GM23338 (cell line): ENCODE measurements around the gene RBM8A. TPM values are rescaled to one million over a fixed set of nuclear protein-coding genes. Genes with fewer than 3 reads are reported as not detected.

Source experiments
- ATAC-seq: fragments of 200-7000 bp; cut with Tn5 transposase; 3 replicates; pipeline ENCODE4 v1.9.1; 2020
- DNase-seq: peaks from one replicate; pipeline ENCODE4 v3.0.0-alpha.2; 2015; ENCODE audit warnings: low spot score
- H2AFZ ChIP-seq: fragments of 200-600 bp; sonication (generic); 2 replicates; pipeline ENCODE4 v1.8.0; 2016; ENCODE audit warnings: antibody characterized with exemption, mild to moderate bottlenecking, moderate library complexity
- H3F3A ChIP-seq: fragments of 200-600 bp; sonication (generic); replicated peaks from 2 replicates; pipeline ENCODE4 v1.8.0; 2017; ENCODE audit warnings: antibody characterized with exemption, mixed run types, low read depth
- H3K27ac ChIP-seq: fragments of 200-600 bp; sonication (generic); 2 replicates; pipeline ENCODE4 v1.6.1; 2016; ENCODE audit warnings: low read depth
- H3K27me3 ChIP-seq: fragments of 200-600 bp; sonication (generic); 2 replicates; pipeline ENCODE4 v1.8.0; 2016; ENCODE audit warnings: mild to moderate bottlenecking, mixed run types, moderate library complexity; ENCODE audit not compliant: insufficient read depth
- H3K36me3 ChIP-seq: fragments of 200-600 bp; sonication (generic); 2 replicates; pipeline ENCODE4 v1.8.0; 2016; ENCODE audit warnings: mild to moderate bottlenecking; ENCODE audit not compliant: insufficient read depth
- H3K4me1 ChIP-seq: fragments of 200-600 bp; sonication (generic); 2 replicates; pipeline ENCODE4 v1.8.0; 2016; ENCODE audit warnings: mild to moderate bottlenecking, moderate library complexity; ENCODE audit not compliant: insufficient read depth
- H3K4me2 ChIP-seq: fragments of 200-600 bp; sonication (generic); 2 replicates; pipeline ENCODE4 v1.7.1; 2017; ENCODE audit warnings: mixed run types
- H3K4me3 ChIP-seq: fragments of 200-600 bp; sonication (generic); 2 replicates; pipeline ENCODE4 v1.6.1; 2016; ENCODE audit warnings: mixed run types
- H3K79me2 ChIP-seq: fragments of 200-600 bp; sonication (generic); replicated peaks from 2 replicates; pipeline ENCODE4 v1.8.0; 2017; ENCODE audit warnings: mild to moderate bottlenecking; ENCODE audit not compliant: insufficient read depth
- H3K9me2 ChIP-seq: fragments of 200-600 bp; sonication (generic); 2 replicates; pipeline ENCODE4 v1.8.0; 2017; ENCODE audit not compliant: insufficient read depth
- H4K20me1 ChIP-seq: fragments of 200-600 bp; sonication (generic); replicated peaks from 2 replicates; pipeline ENCODE4 v1.8.0; 2017; ENCODE audit warnings: mild to moderate bottlenecking; ENCODE audit not compliant: insufficient read depth
- H3K27ac Mint-ChIP-seq: 2 replicates; pipeline ENCODE4 v1.8.0; 2020; ENCODE audit warnings: inconsistent platforms, mild to moderate bottlenecking, moderate library complexity, mixed read lengths
- H3K27me3 Mint-ChIP-seq: 3 replicates; pipeline ENCODE4 v1.8.0; 2022; ENCODE audit warnings: low read depth, mild to moderate bottlenecking, moderate library complexity, mixed read lengths, inconsistent platforms; ENCODE audit not compliant: insufficient read depth, poor library complexity
- H3K36me3 Mint-ChIP-seq: 3 replicates; pipeline ENCODE4 v1.8.0; 2021; ENCODE audit warnings: low read depth, mild to moderate bottlenecking, inconsistent platforms, moderate library complexity, mixed read lengths
- H3K4me1 Mint-ChIP-seq: 3 replicates; pipeline ENCODE4 v1.8.0; 2020; ENCODE audit warnings: mild to moderate bottlenecking, inconsistent platforms, mixed read lengths
- H3K4me3 Mint-ChIP-seq: 3 replicates; pipeline ENCODE4 v1.8.0; 2021; ENCODE audit warnings: moderate library complexity, mild to moderate bottlenecking, inconsistent platforms, mixed read lengths
- H3K9me3 Mint-ChIP-seq: 3 replicates; pipeline ENCODE4 v1.8.0; 2020; ENCODE audit warnings: moderate library complexity, mild to moderate bottlenecking, inconsistent platforms, mixed read lengths
- CTCF ChIP-seq, 2 experiments: fragments of 200-600 bp in 1 of 2; sonication (generic) in 1 of 2; conservative IDR thresholded peaks; 2 replicates each; pipeline versions ENCODE4 v1.5.1 to v1.6.1; 2016 to 2017; ENCODE audit warnings: antibody characterized with exemption in 2 of 2, low read depth in 2 of 2, mild to moderate bottlenecking in 2 of 2, moderate library complexity in 1 of 2
- EZH2 ChIP-seq: fragments of 200-600 bp; sonication (generic); IDR thresholded peaks from one replicate; pipeline ENCODE4 v1.8.0; 2017; ENCODE audit warnings: antibody characterized with exemption, mild to moderate bottlenecking, low read depth; ENCODE audit not compliant: unreplicated experiment
- EZH2phosphoT487 ChIP-seq: fragments of 200-600 bp; sonication (generic); IDR thresholded peaks from one replicate; pipeline ENCODE4 v1.8.1; 2018; ENCODE audit warnings: antibody characterized with exemption; ENCODE audit not compliant: unreplicated experiment
- ZNF114 ChIP-seq: fragments of 250-450 bp; sonication (Bioruptor Pico); IDR thresholded peaks from 2 replicates; pipeline ENCODE4 v1.5.0; 2020; ENCODE audit warnings: mild to moderate bottlenecking, moderate library complexity
- ZNF331 ChIP-seq: fragments of 250-450 bp; sonication (Bioruptor Pico); IDR thresholded peaks from 2 replicates; pipeline ENCODE4 v1.5.0; 2020; ENCODE audit warnings: low read depth, mild to moderate bottlenecking, moderate library complexity
- polyA plus RNA-seq: library from polyadenylated mRNA; unstranded; fragments of >200 nt; fragmentation: Nextera tagmentation; extraction: Ambion mirVana; gene quantifications from 2 replicates; pipeline ENCODE4 v1.2.1, GENCODE V29; 2016
- total RNA-seq: library from RNA; depleted of rRNA; stranded (reverse); fragments of >200 nt; shearing (Covaris generic); gene quantifications from 2 replicates; pipeline ENCODE4 v1.2.3, GENCODE V29; 2014

Gene RBM8A
- total and polyA plus RNA-seq, 2 experiments from 2014 or later, result 170 to 312 TPM

GRCh38 chr1:145892486-145893087 is 34.7 kb downstream of the RBM8A start:
- H3K36me3 ChIP-seq, result no peaks in the 10 kb centered on the region
- Mint-ChIP-seq H3K27ac (peak overlapping the region; percentile 92), H3K27me3 (peaks cover 10% of the 10 kb centered on the region), H3K4me1 (peaks cover 12% of the 10 kb centered on the region; the same call in 2 of the 3 replicates), H3K9me3 (no peaks in the 10 kb centered on the region), H3K4me3 (peak overlapping the region; percentile 68), H3K36me3 (no peaks in the 10 kb centered on the region)
- DNase-seq, result no peak
- peaks cover 7% of the 10 kb centered on the region; the same call in 1 of the 2 replicates for H3K4me1 ChIP-seq
- H2AFZ ChIP-seq, result peak overlapping the region; percentile 61
- H3K79me2 ChIP-seq, result no peaks in the 10 kb centered on the region
- no peak for TF ChIP-seq EZH2phosphoT487
- peak; percentile 26 for TF ChIP-seq EZH2
- no peaks in the 10 kb centered on the region for H3F3A ChIP-seq
- ATAC-seq, result peak; percentile 27
- peak overlapping the region; percentile 41 for H3K4me3 ChIP-seq
- H3K9me2 ChIP-seq, result no peaks in the 10 kb centered on the region
- H3K4me2 ChIP-seq, result peak overlapping the region; percentile 68
- no peak overlapping the region for H3K27ac ChIP-seq
- H4K20me1 ChIP-seq, result no peaks in the 10 kb centered on the region
- H3K27me3 ChIP-seq, result no peaks in the 10 kb centered on the region

- Histone ChIP-seq H3K36me3 (no peaks in the 10 kb centered on the region), H3K27ac (no peak overlapping the region), H3K9me2 (no peaks in the 10 kb centered on the region), H3K79me2 (no peaks in the 10 kb centered on the region), H3K4me1 (peaks cover 15% of the 10 kb centered on the region; the same call in 1 of the 2 replicates), H4K20me1 (no peaks in the 10 kb centered on the region), H3K4me3 (peak overlapping the region; percentile 41), H2AFZ (peak overlapping the region; percentile 61), H3K4me2 (peak overlapping the region; percentile 68), H3K27me3 (no peaks in the 10 kb centered on the region), H3F3A (no peaks in the 10 kb centered on the region)
- peaks cover 15% of the 10 kb centered on the region; the same call in 2 of the 3 replicates for H3K4me1 Mint-ChIP-seq
- H3K36me3 Mint-ChIP-seq, result no peaks in the 10 kb centered on the region
- peak overlapping the region; percentile 68 for H3K4me3 Mint-ChIP-seq
- peak; percentile 99 for DNase-seq
- TF ChIP-seq CTCF (conservative IDR thresholded peaks at IDR 0.05; ENCODE audit: low read depth in 2 of 2), result peak; percentile 91 to 97
- no peak for TF ChIP-seq ZNF114 (CRISPR knock-in tag)
- H3K27ac Mint-ChIP-seq, result peak overlapping the region; percentile 92
- peak; percentile 99 for ATAC-seq
- peaks cover 15% of the 10 kb centered on the region for H3K27me3 Mint-ChIP-seq
- H3K9me3 Mint-ChIP-seq, result no peaks in the 10 kb centered on the region
Observed at GRCh38 chr1:145891587-145892485, 35.4 kb downstream of the RBM8A start.

- Mint-ChIP-seq H3K27me3 (peaks cover 11% of the 10 kb centered on the region), H3K4me1 (peaks cover 20% of the 10 kb centered on the region; the same call in 2 of the 3 replicates), H3K27ac (no peak overlapping the region), H3K4me3 (no peak overlapping the region), H3K36me3 (no peaks in the 10 kb centered on the region), H3K9me3 (no peaks in the 10 kb centered on the region)
- no peak for ATAC-seq
- H3K4me1 ChIP-seq, result peaks cover 15% of the 10 kb centered on the region; the same call in 1 of the 2 replicates
- no peak overlapping the region for H3K4me2 ChIP-seq
- no peak for DNase-seq
- no peaks in the 10 kb centered on the region for H3K36me3 ChIP-seq
- H2AFZ ChIP-seq, result peak overlapping the region; percentile 14; the same call in 1 of the 2 replicates
- no peak overlapping the region for H3K4me3 ChIP-seq
- no peaks in the 10 kb centered on the region for H3F3A ChIP-seq
- H4K20me1 ChIP-seq, result no peaks in the 10 kb centered on the region
- H3K9me2 ChIP-seq, result no peaks in the 10 kb centered on the region
- H3K27ac ChIP-seq, result no peak overlapping the region
- H3K79me2 ChIP-seq, result no peaks in the 10 kb centered on the region
- H3K27me3 ChIP-seq, result 0 out of 2 replicates have a peak, but pooled peaks cover 4% of the 10 kb centered on the region
- TF ChIP-seq ZNF114 (CRISPR knock-in tag) (no peak), ZNF331 (CRISPR knock-in tag) (no peak)
Observed at GRCh38 chr1:145891143-145891542, 36.1 kb downstream of the RBM8A start.
